Gastrocnemius medialis (tissue), 4 donors: ENCODE data around the gene PCDHB9.
"Not testable (repeated sequence)": the region's sequence is repeated elsewhere in the genome, so short reads cannot be mapped to it uniquely, and the experiment has no call there.

ENCODE experiments used
- POLR2A ChIP-seq, 2 donors: fragments of 450-650 bp; IDR thresholded peaks; one replicate each; pipeline ENCODE4 v1.6.1; 2017; ENCODE audit warnings: antibody characterized with exemption in 2 of 2, mild to moderate bottlenecking in 2 of 2, moderate library complexity in 2 of 2
- TF ChIP-seq, protein P1 (sequence below), 5 experiments: fragments of 450-650 bp in 3 of 5; fragments of 200-600 bp in 2 of 5; sonication (generic) in 2 of 5; IDR thresholded peaks in 4 of 5; conservative IDR thresholded peaks in 1 of 5; 1 replicate in 4 of 5; 2 replicates in 1 of 5; pipeline ENCODE4 v1.5.1; 2016 to 2019; ENCODE audit warnings: antibody characterized with exemption in 5 of 5, mild to moderate bottlenecking in 3 of 5, moderate library complexity in 3 of 5

DNA sequence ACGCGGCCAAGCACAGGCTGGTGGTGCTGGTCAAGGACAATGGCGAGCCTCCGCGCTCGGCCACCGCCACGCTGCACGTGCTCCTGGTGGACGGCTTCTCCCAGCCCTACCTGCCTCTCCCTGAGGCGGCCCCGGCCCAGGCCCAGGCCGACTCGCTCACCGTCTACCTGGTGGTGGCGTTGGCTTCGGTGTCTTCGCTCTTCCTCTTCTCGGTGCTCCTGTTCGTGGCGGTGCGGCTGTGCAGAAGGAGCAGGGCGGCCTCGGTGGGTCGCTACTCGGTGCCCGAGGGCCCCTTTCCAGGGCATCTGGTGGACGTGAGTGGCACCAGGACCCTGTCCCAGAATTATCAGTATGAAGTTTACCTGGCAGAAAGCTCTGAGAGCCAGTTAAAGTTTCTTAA, 29.1 kb upstream of the PCDHB9 start:
- TF ChIP-seq, protein P1, sequence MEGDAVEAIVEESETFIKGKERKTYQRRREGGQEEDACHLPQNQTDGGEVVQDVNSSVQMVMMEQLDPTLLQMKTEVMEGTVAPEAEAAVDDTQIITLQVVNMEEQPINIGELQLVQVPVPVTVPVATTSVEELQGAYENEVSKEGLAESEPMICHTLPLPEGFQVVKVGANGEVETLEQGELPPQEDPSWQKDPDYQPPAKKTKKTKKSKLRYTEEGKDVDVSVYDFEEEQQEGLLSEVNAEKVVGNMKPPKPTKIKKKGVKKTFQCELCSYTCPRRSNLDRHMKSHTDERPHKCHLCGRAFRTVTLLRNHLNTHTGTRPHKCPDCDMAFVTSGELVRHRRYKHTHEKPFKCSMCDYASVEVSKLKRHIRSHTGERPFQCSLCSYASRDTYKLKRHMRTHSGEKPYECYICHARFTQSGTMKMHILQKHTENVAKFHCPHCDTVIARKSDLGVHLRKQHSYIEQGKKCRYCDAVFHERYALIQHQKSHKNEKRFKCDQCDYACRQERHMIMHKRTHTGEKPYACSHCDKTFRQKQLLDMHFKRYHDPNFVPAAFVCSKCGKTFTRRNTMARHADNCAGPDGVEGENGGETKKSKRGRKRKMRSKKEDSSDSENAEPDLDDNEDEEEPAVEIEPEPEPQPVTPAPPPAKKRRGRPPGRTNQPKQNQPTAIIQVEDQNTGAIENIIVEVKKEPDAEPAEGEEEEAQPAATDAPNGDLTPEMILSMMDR (IDR thresholded peaks at IDR 0.05 in 4 of 5, conservative IDR thresholded peaks at IDR 0.05 in 1 of 5), result not testable (repeated sequence)
- not testable (repeated sequence) for TF ChIP-seq POLR2A (IDR thresholded peaks at IDR 0.05)
